Activated CD8-positive, alpha-beta memory T cell treated with anti-CD3 and anti-CD28 coated beads, Interleukin-2, amount 10 ng/mL, durations not matched to agents 7 days and 5 days (primary cell): ENCODE data around the gene PRTFDC1. TPM values are rescaled to one million over a fixed set of nuclear protein-coding genes. Genes with fewer than 3 reads are reported as not detected.

ENCODE experiments used
- ATAC-seq: fragments of 150-1000 bp; cut with Tn5 transposase; one replicate; pipeline ENCODE4 v1.10.0; 2021; ENCODE audit warnings: moderate library complexity
- CTCF ChIA-PET: fragments of 350-600 bp; sonication (Branson Sonifier 250); formaldehyde crosslinking; loops from one replicate; lab custom pipeline; 2021; ENCODE audit warnings: antibody characterized with exemption; lab: Charles Lee
- DNase-seq: peaks from one replicate; pipeline ENCODE4 v3.0.0-alpha.2; 2020
- H3K27ac Mint-ChIP-seq: one replicate; pipeline ENCODE4 v1.8.0; 2021; ENCODE audit warnings: mild to moderate bottlenecking, mixed read lengths
- H3K27me3 Mint-ChIP-seq: one replicate; pipeline ENCODE4 v1.8.0; 2021; ENCODE audit warnings: mixed read lengths
- H3K36me3 Mint-ChIP-seq: one replicate; pipeline ENCODE4 v1.8.0; 2021; ENCODE audit warnings: mild to moderate bottlenecking, mixed read lengths
- H3K4me1 Mint-ChIP-seq: one replicate; pipeline ENCODE4 v1.8.0; 2021; ENCODE audit warnings: mixed read lengths
- H3K4me3 Mint-ChIP-seq: one replicate; pipeline ENCODE4 v1.8.0; 2021; ENCODE audit warnings: mild to moderate bottlenecking, moderate library complexity, mixed read lengths
- H3K9me3 Mint-ChIP-seq: one replicate; pipeline ENCODE4 v1.8.0; 2022; ENCODE audit warnings: low read depth, mixed read lengths
- total RNA-seq, 2 experiments: library from RNA; stranded (reverse); gene quantifications; one replicate each; pipeline ENCODE4 v1.2.3, GENCODE V29; 2021

PRTFDC1 gene
- total RNA-seq, 2 experiments from 2014 or later = 1.6 to 2.9 TPM

- CTCF ChIA-PET = no interaction called here
- Mint-ChIP-seq H3K27me3 (no peaks in the 10 kb centered on the region), H3K27ac (no peak overlapping the region), H3K4me1 (peaks cover 1% of the 10 kb centered on the region), H3K9me3 (no peaks in the 10 kb centered on the region), H3K36me3 (no peaks in the 10 kb centered on the region), H3K4me3 (no peak overlapping the region)
- DNase-seq = no peak
- ATAC-seq = no peak
Observed at GRCh38 chr10:24816868-24817396, 135.5 kb downstream of the PRTFDC1 start.

DNA sequence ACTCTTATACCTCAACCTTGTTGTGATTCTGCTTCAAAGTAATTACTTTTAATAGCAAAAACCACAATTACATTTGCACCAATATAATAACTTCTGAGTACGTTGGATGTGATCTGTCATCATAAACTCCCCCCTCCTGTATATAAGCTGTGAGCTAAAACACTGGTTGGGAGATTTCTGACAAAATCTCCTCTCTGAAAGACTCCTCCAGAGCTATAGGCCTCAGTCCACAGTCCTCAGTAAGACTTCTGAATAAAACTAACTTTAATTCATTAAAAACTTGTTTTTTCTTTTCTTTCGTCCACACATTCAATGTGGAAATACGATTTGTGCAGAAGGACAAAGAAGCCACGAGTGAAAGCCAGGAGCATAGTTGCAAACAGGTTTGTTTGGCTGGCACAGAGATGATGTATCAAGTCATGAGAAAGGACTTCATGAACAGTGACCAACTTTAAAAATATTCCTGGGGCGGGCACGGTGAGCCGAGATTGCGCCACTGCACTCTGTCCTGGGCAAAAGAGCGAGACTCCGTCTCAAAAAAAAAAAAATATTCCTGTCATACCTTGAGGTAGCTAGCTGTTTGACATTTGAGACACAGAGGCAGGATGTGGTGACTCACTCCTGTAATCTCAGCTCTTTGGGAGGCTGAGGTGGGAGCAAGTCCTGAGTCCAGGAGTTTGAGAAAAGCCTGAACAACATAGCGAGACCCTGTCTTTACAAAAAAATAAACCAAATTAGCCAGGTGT is 137.7 kb downstream of the PRTFDC1 start:
- DNase-seq (no peak), ATAC-seq (no peak)
- H3K27ac Mint-ChIP-seq = no peak overlapping the region
- CTCF ChIA-PET = no interaction called here
- H3K4me3 Mint-ChIP-seq = no peak overlapping the region
- peaks cover 1% of the 10 kb centered on the region for H3K4me1 Mint-ChIP-seq
- H3K27me3 Mint-ChIP-seq = no peaks in the 10 kb centered on the region
- no peaks in the 10 kb centered on the region for H3K36me3 Mint-ChIP-seq
- no peaks in the 10 kb centered on the region for H3K9me3 Mint-ChIP-seq

DNA sequence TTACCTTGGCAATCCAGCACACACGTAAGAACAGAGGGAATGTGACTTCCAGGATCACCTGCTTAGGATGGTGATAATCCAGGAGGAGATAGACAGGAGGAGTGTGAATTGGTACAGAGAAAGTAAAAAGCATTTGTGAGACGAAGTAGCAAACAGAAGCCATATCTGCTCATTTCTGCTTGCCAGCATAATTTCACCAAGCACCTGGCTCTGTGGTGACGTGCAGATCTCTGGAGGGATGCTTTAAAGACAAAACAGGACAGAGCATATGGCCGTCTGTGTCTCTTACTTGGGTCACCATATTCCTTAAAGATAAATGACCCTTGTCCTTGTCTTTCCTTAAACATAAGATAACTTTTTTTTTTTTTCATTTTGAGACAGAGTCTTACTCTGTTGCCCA is 138.6 kb downstream of the PRTFDC1 start:
- CTCF ChIA-PET = no interaction called here
- Mint-ChIP-seq H3K9me3 (no peaks in the 10 kb centered on the region), H3K27me3 (no peaks in the 10 kb centered on the region), H3K4me1 (peaks cover 1% of the 10 kb centered on the region), H3K27ac (no peak overlapping the region), H3K4me3 (no peak overlapping the region), H3K36me3 (no peaks in the 10 kb centered on the region)
- ATAC-seq (no peak), DNase-seq (no peak)

DNA sequence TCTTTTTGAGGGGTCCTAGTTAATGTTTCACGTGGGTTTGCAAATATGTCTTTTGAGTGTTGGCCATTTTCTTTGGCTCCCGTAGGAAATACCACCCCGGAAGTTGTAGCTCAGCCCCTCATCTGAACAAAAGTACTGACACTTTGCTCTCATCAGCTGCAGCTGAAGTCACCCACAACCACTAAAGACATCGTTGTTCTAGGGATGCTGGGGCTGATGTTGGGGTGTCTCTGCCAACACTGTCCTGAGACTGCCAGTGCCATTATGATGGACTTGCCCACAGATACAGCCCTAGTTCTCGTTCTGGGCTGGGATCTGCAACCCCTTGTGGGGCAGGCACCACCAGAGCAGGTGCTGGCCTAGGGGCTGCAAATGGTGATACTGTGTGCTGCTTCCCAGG is 146.1 kb downstream of the PRTFDC1 start:
- H3K9me3 Mint-ChIP-seq = no peaks in the 10 kb centered on the region
- no peak overlapping the region for H3K4me3 Mint-ChIP-seq
- DNase-seq (no peak), ATAC-seq (no peak)
- CTCF ChIA-PET = no interaction called here
- H3K4me1 Mint-ChIP-seq = no peaks in the 10 kb centered on the region
- H3K36me3 Mint-ChIP-seq = no peaks in the 10 kb centered on the region
- H3K27me3 Mint-ChIP-seq = no peaks in the 10 kb centered on the region
- H3K27ac Mint-ChIP-seq = no peak overlapping the region

- DNase-seq (no peak), ATAC-seq (no peak)
- Mint-ChIP-seq H3K9me3 (no peaks in the 10 kb centered on the region), H3K27ac (no peak overlapping the region), H3K4me3 (no peak overlapping the region), H3K4me1 (no peaks in the 10 kb centered on the region), H3K27me3 (peaks cover under 1% of the 10 kb centered on the region), H3K36me3 (no peaks in the 10 kb centered on the region)
- CTCF ChIA-PET = no interaction called here
Observed at GRCh38 chr10:24804956-24805355, 147.4 kb downstream of the PRTFDC1 start.

DNA sequence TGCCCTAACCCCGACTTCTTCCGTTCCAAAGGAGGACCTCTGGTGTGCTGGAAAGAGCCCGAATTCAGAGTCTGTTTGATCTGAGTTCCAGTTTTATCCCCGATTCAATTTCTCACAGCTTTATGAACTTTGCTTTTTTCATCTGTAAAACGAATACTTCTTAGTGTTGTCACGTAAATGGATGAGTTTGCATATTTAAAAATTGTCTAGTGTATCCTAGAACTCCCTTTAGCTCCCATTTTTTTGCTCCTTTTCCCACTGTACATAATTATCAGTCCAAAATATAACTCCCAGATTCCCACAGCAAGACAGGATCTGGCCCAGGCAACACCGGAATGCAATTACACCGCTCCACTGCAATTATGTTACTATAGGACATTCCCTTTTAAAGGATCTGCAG is 148.0 kb downstream of the PRTFDC1 start:
- no peak overlapping the region for H3K27ac Mint-ChIP-seq
- no peak overlapping the region for H3K4me3 Mint-ChIP-seq
- no peaks in the 10 kb centered on the region for H3K36me3 Mint-ChIP-seq
- no peaks in the 10 kb centered on the region for H3K4me1 Mint-ChIP-seq
- ATAC-seq = no peak
- CTCF ChIA-PET = no interaction called here
- peaks cover 4% of the 10 kb centered on the region for H3K27me3 Mint-ChIP-seq
- no peak for DNase-seq
- H3K9me3 Mint-ChIP-seq = no peaks in the 10 kb centered on the region

DNA sequence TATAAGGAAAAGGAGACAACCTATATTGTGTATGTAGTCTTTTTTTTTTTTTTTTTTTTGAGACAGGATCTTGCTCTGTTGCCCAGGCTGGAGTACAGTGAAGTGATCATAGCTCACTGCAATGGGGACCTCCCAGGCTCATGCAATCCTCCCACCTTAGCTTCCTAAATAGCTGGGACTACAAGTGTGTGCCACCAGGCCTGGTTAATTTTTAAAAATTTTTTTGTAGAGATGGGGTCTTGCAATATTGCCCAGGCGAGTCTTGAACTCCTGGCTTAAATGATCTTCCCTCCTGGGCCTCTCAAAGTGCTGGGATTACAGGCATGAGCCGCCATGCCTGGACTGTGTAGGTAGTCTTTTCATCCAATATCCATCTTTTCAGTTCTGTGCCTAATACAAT is 150.0 kb downstream of the PRTFDC1 start:
- Mint-ChIP-seq H3K36me3 (no peaks in the 10 kb centered on the region), H3K27me3 (peaks cover 4% of the 10 kb centered on the region), H3K4me1 (no peaks in the 10 kb centered on the region), H3K27ac (no peak overlapping the region), H3K4me3 (no peak overlapping the region), H3K9me3 (no peaks in the 10 kb centered on the region)
- DNase-seq (no peak), ATAC-seq (no peak)
- CTCF ChIA-PET = no interaction called here

DNA sequence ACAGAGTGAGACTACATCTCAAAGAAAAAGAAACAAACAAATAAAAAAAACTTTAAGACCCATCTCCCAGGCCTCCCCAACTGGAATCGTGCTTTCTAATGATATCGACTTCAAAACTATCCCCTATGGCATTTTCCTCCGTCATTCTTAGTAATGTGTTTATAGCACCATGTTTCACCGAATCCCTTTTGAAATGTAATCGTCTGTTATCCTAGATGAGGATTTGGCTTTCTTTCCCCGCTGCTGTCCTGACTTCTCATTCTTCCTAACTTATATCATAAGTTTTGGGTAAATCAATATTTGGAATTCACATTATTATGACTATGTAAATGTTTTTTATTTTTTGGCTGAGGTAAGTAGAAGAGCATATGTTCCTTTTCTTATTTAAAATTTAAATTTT is 151.5 kb downstream of the PRTFDC1 start:
- H3K27ac Mint-ChIP-seq = no peak overlapping the region
- no peaks in the 10 kb centered on the region for H3K4me1 Mint-ChIP-seq
- no peak for ATAC-seq
- H3K4me3 Mint-ChIP-seq = no peak overlapping the region
- H3K9me3 Mint-ChIP-seq = no peaks in the 10 kb centered on the region
- DNase-seq = no peak
- CTCF ChIA-PET = no interaction called here
- peaks cover 4% of the 10 kb centered on the region for H3K27me3 Mint-ChIP-seq
- no peaks in the 10 kb centered on the region for H3K36me3 Mint-ChIP-seq

Other genes starting within 250 kb of the PRTFDC1 start
- gene ARHGAP21, start 228.7 kb downstream of the PRTFDC1 start, total RNA-seq = 10 to 100 TPM; 32.7 to 34.1 TPM
- gene ENKUR, start 63.6 kb upstream of the PRTFDC1 start, total RNA-seq = not detected
- gene THNSL1, start 64.0 kb upstream of the PRTFDC1 start, total RNA-seq = 1 to 10 TPM; 3.5 to 4.6 TPM
- gene GPR158, start 222.4 kb upstream of the PRTFDC1 start, total RNA-seq = not detected